OCI-LY1 (cell line): Measurements from ENCODE around the gene PKN1.

Experiments
- EZH2 ChIP-seq: fragments of 200-600 bp; sonication (generic), shearing (Covaris generic); IDR thresholded peaks from 2 replicates; pipeline ENCODE4 v1.8.0; 2017; ENCODE audit warnings: borderline replicate concordance, mixed run types, mild to moderate bottlenecking, antibody characterized with exemption, low read length, moderate library complexity, mixed read lengths
- TF ChIP-seq, protein P1 (sequence below): fragments of 200-600 bp; sonication (generic), shearing (Covaris generic); IDR thresholded peaks from 2 replicates; pipeline ENCODE4 v1.5.1; 2017; ENCODE audit warnings: mild to moderate bottlenecking, antibody characterized with exemption, low read length, moderate library complexity, mixed read lengths

DNA sequence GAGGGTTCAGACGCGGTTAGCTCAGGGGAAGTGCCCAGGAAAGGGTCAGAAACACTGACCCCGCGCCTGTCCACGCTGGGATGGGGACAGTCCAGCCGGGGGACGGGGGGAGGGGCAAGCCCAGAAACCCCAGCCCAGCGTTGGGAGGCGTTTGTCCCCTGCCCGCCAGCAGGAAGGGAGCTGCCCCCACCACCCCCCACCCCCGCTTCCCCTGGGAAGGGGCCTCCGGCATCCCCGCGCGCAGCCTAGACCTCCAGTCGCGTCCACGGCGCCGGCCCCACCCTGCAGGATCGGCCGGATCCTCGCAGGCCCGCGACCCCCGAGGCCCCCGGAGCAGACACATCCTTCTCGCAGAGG is 62.5 kb downstream of the PKN1 start:
- no peak for TF ChIP-seq EZH2
- TF ChIP-seq, protein P1, sequence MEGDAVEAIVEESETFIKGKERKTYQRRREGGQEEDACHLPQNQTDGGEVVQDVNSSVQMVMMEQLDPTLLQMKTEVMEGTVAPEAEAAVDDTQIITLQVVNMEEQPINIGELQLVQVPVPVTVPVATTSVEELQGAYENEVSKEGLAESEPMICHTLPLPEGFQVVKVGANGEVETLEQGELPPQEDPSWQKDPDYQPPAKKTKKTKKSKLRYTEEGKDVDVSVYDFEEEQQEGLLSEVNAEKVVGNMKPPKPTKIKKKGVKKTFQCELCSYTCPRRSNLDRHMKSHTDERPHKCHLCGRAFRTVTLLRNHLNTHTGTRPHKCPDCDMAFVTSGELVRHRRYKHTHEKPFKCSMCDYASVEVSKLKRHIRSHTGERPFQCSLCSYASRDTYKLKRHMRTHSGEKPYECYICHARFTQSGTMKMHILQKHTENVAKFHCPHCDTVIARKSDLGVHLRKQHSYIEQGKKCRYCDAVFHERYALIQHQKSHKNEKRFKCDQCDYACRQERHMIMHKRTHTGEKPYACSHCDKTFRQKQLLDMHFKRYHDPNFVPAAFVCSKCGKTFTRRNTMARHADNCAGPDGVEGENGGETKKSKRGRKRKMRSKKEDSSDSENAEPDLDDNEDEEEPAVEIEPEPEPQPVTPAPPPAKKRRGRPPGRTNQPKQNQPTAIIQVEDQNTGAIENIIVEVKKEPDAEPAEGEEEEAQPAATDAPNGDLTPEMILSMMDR = no peak
